ENCODE results near the gene CGA.
"Not testable (repeated sequence)": the region's sequence is repeated elsewhere in the genome, so short reads cannot be mapped to it uniquely, and the experiment has no call there.

DNA sequence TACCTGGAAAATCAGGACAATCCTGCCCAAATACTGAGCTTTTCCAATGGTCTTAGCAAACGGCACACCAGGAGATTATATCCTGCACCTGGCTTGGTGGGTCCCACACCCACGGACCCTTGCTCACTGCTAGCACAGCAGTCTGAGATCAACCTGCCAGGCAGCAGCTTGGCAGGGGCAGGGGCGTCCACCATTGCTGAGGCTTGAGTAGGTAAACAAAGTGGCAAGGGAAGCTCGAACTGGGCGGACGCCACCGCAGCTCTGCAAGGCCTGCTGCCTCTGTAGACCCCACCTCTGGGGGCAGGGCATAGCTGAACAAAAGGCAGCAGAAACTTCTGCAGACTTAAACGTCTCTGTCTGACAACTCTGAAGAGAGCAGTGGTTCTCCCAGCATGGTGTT is 45.0 kb upstream of the CGA start:
- TF ChIP-seq, protein P1, sequence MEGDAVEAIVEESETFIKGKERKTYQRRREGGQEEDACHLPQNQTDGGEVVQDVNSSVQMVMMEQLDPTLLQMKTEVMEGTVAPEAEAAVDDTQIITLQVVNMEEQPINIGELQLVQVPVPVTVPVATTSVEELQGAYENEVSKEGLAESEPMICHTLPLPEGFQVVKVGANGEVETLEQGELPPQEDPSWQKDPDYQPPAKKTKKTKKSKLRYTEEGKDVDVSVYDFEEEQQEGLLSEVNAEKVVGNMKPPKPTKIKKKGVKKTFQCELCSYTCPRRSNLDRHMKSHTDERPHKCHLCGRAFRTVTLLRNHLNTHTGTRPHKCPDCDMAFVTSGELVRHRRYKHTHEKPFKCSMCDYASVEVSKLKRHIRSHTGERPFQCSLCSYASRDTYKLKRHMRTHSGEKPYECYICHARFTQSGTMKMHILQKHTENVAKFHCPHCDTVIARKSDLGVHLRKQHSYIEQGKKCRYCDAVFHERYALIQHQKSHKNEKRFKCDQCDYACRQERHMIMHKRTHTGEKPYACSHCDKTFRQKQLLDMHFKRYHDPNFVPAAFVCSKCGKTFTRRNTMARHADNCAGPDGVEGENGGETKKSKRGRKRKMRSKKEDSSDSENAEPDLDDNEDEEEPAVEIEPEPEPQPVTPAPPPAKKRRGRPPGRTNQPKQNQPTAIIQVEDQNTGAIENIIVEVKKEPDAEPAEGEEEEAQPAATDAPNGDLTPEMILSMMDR (IDR thresholded peaks at IDR 0.05) = not testable (repeated sequence)
- not testable (repeated sequence) for TF ChIP-seq POLR2A, EP300 (IDR thresholded peaks at IDR 0.05)
